Immature natural killer cell (primary cell): Measurements from ENCODE around the gene MAZ. TPM values are rescaled to one million over a fixed set of nuclear protein-coding genes. Genes with fewer than 3 reads are reported as not detected.

Experiments used
- DNase-seq, 3 donors: peaks; one replicate each; pipeline ENCODE4 v3.0.0; 2022; ENCODE audit warnings: mixed read lengths in 1 of 3
- H3K27ac Mint-ChIP-seq, 6 donors: one replicate each; pipeline ENCODE4 v1.8.0; 2020; ENCODE audit warnings: mixed read lengths in 6 of 6, mild to moderate bottlenecking in 5 of 6, inconsistent platforms in 4 of 6, moderate library complexity in 3 of 6
- H3K27me3 Mint-ChIP-seq, 3 donors: one replicate each; pipeline ENCODE4 v1.8.0; 2020 to 2021; ENCODE audit warnings: low read depth in 3 of 3, mild to moderate bottlenecking in 3 of 3, mixed read lengths in 3 of 3, moderate library complexity in 3 of 3, inconsistent platforms in 1 of 3
- H3K36me3 Mint-ChIP-seq, 3 donors: one replicate each; pipeline ENCODE4 v1.8.0; 2020; ENCODE audit warnings: mixed read lengths in 3 of 3, inconsistent platforms in 2 of 3, mild to moderate bottlenecking in 2 of 3
- H3K4me1 Mint-ChIP-seq, 2 donors: one replicate each; pipeline ENCODE4 v1.8.0; 2020; ENCODE audit warnings: inconsistent platforms in 2 of 2, mild to moderate bottlenecking in 2 of 2, mixed read lengths in 2 of 2, moderate library complexity in 1 of 2
- H3K4me3 Mint-ChIP-seq, 5 donors: one replicate each; pipeline ENCODE4 v1.8.0; 2020; ENCODE audit warnings: mild to moderate bottlenecking in 5 of 5, mixed read lengths in 5 of 5, inconsistent platforms in 3 of 5, moderate library complexity in 3 of 5
- H3K9me3 Mint-ChIP-seq, 6 donors: one replicate each; pipeline ENCODE4 v1.8.0; 2020; ENCODE audit warnings: mild to moderate bottlenecking in 6 of 6, mixed read lengths in 6 of 6, inconsistent platforms in 4 of 6, moderate library complexity in 3 of 6
- polyA plus RNA-seq, 3 donors: library from polyadenylated mRNA; unstranded; fragments of 300-500 nt; fragmentation: Illumina TruSeq; gene quantifications; one replicate each; pipeline ENCODE4 v1.2.3, GENCODE V29; 2021

Gene MAZ
- polyA plus RNA-seq, 3 donors from 2014 or later: 49.2 to 54.8 (median 52.7) TPM

DNA sequence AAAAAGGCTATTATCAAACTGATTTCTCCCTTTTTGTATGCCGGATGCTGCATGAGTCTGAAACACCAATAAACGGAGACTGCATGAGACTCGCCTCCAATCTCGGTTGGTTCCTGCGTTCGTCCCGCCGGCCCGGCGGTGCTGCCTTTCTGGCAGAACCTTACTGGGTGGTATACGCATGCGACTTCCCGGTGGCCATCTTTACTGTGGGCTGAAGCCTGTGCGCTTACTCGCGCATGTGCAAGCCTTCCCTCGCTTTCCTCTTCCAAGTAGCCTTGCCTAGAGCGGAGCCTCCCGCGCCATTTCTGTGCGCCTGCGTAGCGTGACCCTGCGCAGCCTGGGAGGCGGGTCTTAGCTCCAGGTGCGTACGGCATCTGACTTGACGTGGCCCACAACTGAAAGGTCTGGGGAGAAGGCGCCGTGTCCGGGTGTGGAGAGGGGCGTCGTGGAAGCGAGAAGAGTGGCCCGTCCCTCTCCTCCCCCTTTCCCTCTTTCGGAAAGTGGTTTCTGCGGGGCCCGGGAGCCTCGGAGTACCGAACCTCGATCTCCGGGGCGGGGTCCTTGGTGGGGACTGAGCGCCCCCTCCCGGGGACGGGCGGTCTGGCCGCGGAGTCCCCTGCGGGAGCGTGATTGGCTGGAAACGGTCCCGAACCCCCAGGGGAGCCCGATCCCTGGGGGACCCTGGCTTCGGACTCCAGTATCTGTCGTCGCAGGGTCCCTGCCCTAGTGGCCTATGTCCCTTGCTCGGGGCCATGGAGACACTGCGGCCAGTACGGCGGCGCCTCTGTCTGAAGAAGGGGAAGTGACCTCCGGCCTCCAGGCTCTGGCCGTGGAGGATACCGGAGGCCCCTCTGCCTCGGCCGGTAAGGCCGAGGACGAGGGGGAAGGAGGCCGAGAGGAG, 9.7 kb downstream of the MAZ start, which contains the start of gene PAGR1:
Gene PAGR1, plus strand, starts transcription at position 360 of the 901 bp plus-strand sequence. Its CDS starts 374 bp downstream, at position 734.
- peaks cover 58 to 68% of the 10 kb centered on the region in 2 donors for H3K4me1 Mint-ChIP-seq
- DNase-seq: peak; percentile 98 to 99 (median 98)
- H3K4me3 Mint-ChIP-seq: peak within 1 kb of the TSS; percentile 93 to 99 (median 99)
- H3K9me3 Mint-ChIP-seq: no peaks in the 10 kb centered on the region
- peaks cover 0 to 21% (median 5%) of the 10 kb centered on the region in 3 donors for H3K36me3 Mint-ChIP-seq
- H3K27ac Mint-ChIP-seq: peak within 1 kb of the TSS; percentile 95 to 100 (median 96)
- H3K27me3 Mint-ChIP-seq: peaks cover 12 to 20% (median 17%) of the 10 kb centered on the region in 3 donors

DNA sequence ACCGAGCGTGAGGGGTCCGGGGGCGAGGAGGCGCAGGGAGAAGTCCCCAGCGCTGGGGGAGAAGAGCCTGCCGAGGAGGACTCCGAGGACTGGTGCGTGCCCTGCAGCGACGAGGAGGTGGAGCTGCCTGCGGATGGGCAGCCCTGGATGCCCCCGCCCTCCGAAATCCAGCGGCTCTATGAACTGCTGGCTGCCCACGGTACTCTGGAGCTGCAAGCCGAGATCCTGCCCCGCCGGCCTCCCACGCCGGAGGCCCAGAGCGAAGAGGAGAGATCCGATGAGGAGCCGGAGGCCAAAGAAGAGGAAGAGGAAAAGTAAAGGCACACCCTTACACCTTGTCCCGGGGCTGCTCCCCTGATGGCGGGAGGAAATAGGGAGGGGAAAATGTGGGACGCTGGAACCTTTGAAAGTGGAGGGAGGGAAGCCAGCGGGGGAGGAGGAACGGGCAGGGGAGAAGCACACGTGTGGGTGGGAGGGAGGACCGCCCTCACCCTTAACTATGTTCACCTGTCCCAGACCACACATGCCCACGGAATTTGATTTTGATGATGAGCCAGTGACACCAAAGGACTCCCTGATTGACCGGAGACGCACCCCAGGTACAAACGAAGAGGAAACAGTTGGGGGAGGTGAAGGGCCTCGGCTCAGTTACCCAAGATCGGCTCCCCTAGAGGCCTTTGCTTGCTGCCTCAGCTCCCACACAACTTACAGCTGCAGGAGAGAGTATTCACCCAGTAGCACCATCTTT, 10.5 kb downstream of the MAZ start:
- peak overlapping the region; percentile 93 to 99 (median 99) for H3K4me3 Mint-ChIP-seq
- peaks cover 9 to 12% (median 12%) of the 10 kb centered on the region in 3 donors for H3K27me3 Mint-ChIP-seq
- peak overlapping the region; percentile 94 to 99 (median 96) for H3K27ac Mint-ChIP-seq
- no peaks in the 10 kb centered on the region for H3K9me3 Mint-ChIP-seq
- H3K4me1 Mint-ChIP-seq: peaks cover 59 to 68% of the 10 kb centered on the region in 2 donors
- peaks cover 0 to 21% (median 5%) of the 10 kb centered on the region in 3 donors for H3K36me3 Mint-ChIP-seq
- peak in 2 of 3 donors; percentile 40 to 47 for DNase-seq

DNA sequence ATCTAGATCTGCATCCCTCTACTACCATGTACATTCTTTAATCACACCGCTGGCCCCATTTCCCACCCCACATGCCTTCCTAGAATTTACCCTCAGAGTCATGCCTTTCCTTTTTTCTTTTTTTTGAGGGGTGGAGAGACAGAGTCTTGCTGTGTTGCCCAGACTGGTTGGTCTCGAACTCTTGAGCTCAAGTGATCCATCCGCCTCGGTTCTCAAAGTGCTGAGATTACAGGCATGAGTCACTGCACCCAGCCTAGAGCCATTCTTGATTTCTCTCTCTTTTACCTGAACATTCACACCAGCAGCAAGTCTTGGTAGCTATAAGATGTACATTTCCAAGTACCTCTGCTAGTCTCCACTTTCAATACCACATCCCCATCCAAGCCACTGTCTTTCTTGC, 11.8 kb downstream of the MAZ start:
- no peak for DNase-seq
- H3K27ac Mint-ChIP-seq: peak overlapping the region; percentile 66 to 88 (median 74)
- H3K4me3 Mint-ChIP-seq: peak overlapping the region; percentile 65 to 82 (median 76)
- no peaks in the 10 kb centered on the region for H3K9me3 Mint-ChIP-seq
- peaks cover 9% of the 10 kb centered on the region in 3 donors for H3K27me3 Mint-ChIP-seq
- peaks cover 64 to 78% of the 10 kb centered on the region in 2 donors for H3K4me1 Mint-ChIP-seq
- peaks cover 0 to 21% (median 5%) of the 10 kb centered on the region in 3 donors for H3K36me3 Mint-ChIP-seq

DNA sequence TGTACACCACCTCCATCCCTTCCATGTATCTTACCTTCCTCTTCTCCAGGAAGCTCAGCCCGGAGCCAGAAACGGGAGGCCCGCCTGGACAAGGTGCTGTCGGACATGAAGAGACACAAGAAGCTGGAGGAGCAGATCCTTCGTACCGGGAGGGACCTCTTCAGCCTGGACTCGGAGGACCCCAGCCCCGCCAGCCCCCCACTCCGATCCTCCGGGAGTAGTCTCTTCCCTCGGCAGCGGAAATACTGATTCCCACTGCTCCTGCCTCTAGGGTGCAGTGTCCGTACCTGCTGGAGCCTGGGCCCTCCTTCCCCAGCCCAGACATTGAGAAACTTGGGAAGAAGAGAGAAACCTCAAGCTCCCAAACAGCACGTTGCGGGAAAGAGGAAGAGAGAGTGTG, 13.2 kb downstream of the MAZ start:
- Mint-ChIP-seq H3K4me3 (peak overlapping the region; percentile 93 to 98 (median 95)), H3K27ac (peak overlapping the region; percentile 82 to 97 (median 95)), H3K27me3 (peaks cover 9% of the 10 kb centered on the region in 3 donors), H3K4me1 (peaks cover 66 to 78% of the 10 kb centered on the region in 2 donors), H3K9me3 (no peaks in the 10 kb centered on the region), H3K36me3 (peaks cover 0 to 21% (median 5%) of the 10 kb centered on the region in 3 donors)
- no peak for DNase-seq

DNA sequence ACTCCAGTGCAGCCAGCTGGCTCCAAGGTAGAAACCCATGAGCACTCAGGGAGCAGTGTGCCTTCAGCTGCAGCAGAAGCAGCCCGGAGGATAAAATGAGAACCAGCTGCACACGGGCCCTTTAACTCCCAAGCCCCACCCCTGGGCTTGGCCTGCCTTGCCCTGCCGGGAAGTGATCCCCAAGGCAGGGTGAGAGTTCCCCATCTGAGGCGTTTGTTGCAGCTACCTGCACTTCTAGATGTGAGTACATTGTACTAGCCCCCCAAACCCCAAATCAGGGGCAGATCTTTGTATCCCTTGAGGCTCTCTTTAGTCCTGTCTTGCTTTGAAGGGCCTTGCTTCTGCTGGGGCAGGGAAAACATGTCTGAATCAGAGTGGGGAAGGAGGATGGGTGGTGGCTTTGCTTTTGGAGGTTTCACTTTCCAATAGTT, 14.0 kb downstream of the MAZ start, which contains the start of gene MVP:
Gene MVP, plus strand, starts transcription at position 192 of the 431 bp plus-strand sequence. CDS start 10,088 bp downstream, outside the sequence.
- Mint-ChIP-seq H3K27ac (peak within 1 kb of the TSS; percentile 82 to 97 (median 95)), H3K27me3 (peaks cover 9% of the 10 kb centered on the region in 3 donors), H3K36me3 (peaks cover 0 to 24% (median 5%) of the 10 kb centered on the region in 3 donors), H3K4me1 (peaks cover 66 to 77% of the 10 kb centered on the region in 2 donors), H3K4me3 (peak within 1 kb of the TSS; percentile 93 to 98 (median 95)), H3K9me3 (no peaks in the 10 kb centered on the region)
- DNase-seq: peak in 1 of 3 donors; percentile 30

DNA sequence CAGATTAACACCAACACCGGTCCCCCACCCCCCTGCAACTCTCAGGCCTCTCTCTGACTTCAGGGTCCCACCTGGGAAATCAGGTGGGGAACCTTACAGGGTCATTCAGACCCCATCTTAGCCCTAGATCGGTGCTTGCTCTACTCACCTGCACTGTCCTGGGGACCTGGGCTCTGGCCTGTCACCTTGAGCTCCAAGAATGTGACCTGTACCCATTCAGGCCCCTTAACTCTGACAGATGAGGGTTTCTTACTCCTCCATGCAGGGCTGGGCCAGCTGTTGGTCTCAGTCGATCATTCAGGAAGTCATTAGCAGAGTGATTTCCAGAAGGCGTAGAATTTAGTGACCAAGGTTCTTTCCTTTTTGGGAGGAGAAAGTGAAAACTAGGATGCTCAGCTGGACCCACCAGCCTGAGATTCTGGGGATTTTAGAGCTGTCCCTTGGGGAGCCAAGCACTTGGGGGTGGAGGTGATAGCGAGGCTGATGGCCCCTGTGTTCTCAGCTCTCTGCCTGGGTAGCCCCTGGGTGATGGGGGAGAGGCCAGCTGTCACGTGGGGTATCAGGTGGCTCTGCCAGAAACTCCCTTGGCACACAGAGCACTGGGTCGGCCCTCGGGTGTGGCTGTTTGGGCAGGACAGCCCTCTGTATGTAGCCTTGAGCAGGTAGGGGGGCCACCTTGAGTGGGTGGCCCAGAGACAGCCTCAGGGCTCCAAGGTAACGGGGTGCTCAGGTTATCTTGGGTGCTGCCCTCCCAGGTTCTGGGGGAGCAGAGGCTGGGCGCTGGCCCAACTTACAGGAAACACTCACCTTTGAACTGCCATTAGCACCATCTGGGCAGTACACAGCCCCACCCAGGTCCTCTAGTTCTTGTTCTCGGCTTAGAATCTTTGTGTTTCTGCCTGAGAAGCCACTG, 14.7 kb downstream of the MAZ start:
- peak overlapping the region; percentile 82 to 97 (median 95) for H3K27ac Mint-ChIP-seq
- peak; percentile 47 to 58 (median 51) for DNase-seq
- peaks cover 2 to 3% (median 3%) of the 10 kb centered on the region in 3 donors for H3K27me3 Mint-ChIP-seq
- no peaks in the 10 kb centered on the region for H3K9me3 Mint-ChIP-seq
- peak overlapping the region; percentile 93 to 98 (median 95) for H3K4me3 Mint-ChIP-seq
- H3K36me3 Mint-ChIP-seq: peaks cover 0 to 21% (median 5%) of the 10 kb centered on the region in 3 donors
- H3K4me1 Mint-ChIP-seq: peaks cover 67 to 77% of the 10 kb centered on the region in 2 donors

DNA sequence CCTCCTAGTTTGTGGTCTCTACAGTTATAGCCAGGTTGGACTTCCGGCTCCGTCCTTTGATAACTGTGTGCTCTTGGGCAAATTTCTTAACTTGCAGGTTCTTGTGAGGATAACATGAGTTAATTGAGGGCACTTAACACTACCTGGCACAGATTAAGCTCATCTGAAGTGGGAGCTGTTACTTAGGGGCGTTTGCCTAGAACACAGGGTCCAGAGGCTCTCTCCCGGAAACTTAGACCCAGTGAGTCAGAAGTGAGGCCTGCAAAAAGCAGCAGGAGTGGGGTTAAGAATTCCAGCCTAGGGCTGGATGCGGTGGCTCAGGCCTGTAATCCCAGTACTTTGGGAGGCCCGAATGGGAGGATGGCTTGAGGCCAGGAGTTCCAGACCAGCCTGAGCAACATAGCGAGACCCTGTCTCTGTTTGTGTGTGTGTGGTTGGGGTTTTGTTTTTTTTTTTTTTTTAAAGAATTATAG, 15.3 kb downstream of the MAZ start:
- peaks cover 68 to 75% of the 10 kb centered on the region in 2 donors for H3K4me1 Mint-ChIP-seq
- H3K36me3 Mint-ChIP-seq: peaks cover 0 to 20% (median 5%) of the 10 kb centered on the region in 3 donors
- DNase-seq: no peak
- H3K27ac Mint-ChIP-seq: peak overlapping the region; percentile 82 to 97 (median 95)
- peaks cover 2% of the 10 kb centered on the region in 3 donors for H3K27me3 Mint-ChIP-seq
- H3K9me3 Mint-ChIP-seq: no peaks in the 10 kb centered on the region
- peak overlapping the region; percentile 93 to 98 (median 95) for H3K4me3 Mint-ChIP-seq

DNA sequence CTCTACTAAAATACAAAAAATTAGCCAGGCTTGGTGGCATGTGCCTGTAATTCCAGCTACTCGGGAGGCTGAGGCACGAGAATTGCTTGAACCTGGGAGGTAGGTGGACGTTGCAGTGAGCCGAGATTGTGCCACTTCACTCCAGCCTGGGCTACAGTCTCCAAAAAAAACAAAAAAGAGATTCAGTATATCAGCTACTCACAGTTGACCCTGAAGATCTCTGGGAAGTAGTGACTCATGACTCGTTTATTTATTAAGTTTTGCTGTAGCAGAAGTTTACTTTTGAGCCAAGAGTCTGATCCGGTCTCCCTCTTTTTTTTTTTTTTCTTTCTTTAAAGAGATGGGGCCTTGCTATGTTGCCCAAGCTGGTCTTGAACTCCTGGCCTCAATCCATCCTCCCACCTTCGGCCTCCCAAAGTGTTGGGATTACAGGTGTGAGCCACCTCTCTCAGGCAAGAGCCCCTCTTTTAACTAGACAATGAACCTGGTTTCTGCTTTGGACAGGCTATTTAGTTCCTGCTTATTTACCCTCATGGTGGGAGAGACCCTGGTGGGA, 18.3 kb downstream of the MAZ start:
- Mint-ChIP-seq H3K27ac (peak overlapping the region in 5 of 6 donors; percentile 37 to 81 (median 64)), H3K36me3 (peaks cover 0 to 7% (median 0%) of the 10 kb centered on the region in 3 donors), H3K27me3 (no peaks in the 10 kb centered on the region), H3K4me3 (peak overlapping the region in 2 of 5 donors; percentile 22 to 35), H3K9me3 (no peaks in the 10 kb centered on the region), H3K4me1 (peaks cover 56 to 59% of the 10 kb centered on the region in 2 donors)
- DNase-seq: no peak

DNA sequence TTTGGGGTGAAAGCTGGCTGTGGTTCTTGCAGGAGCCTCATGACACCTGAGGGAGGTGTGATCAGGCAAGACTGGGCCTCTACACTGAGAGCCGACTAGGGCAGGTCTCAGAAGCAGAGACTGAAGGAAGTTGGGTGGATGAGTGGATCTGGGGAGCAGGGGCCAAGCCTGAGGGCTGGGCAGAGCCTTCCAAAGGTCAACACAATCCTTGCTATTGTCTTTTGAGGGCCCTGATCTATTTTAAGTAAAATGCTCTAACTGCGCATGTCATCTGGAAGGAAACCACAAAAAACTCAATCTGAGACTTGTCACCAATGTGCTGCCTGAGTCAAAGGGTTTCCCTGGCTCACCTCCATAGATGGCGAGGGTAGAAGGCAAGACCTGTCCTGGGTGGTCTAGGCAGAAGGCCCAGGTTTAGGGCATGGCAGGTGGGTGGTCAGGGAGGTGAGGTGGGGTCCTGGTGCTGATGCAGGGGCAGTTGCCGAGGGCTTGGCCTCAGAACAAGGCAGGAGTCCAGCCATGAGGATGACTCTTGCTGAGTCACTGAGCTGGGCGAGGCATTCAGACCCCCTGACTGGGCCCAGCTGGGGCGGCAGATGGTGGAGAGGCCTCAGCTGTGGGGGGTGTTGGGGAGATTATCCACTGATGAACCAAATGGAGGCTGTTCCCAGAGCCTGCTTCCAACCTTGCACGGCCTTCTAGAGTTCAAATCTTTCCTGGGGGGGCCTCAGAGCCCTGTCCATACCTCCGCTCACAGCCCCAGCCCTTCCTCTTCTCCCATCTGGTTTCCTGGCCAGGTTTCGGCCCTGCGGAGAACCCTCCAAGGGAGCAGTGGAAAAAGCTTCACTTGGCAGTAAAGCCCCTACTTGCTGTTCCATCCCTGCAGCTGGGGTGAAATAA, 19.1 kb downstream of the MAZ start:
- Mint-ChIP-seq H3K36me3 (peaks cover 0 to 7% (median 0%) of the 10 kb centered on the region in 3 donors), H3K4me3 (peak overlapping the region in 3 of 5 donors; percentile 22 to 35 (median 23)), H3K27me3 (no peaks in the 10 kb centered on the region), H3K27ac (peak overlapping the region; percentile 37 to 81 (median 66)), H3K4me1 (peaks cover 49 to 53% of the 10 kb centered on the region in 2 donors), H3K9me3 (no peaks in the 10 kb centered on the region)
- DNase-seq: no peak

DNA sequence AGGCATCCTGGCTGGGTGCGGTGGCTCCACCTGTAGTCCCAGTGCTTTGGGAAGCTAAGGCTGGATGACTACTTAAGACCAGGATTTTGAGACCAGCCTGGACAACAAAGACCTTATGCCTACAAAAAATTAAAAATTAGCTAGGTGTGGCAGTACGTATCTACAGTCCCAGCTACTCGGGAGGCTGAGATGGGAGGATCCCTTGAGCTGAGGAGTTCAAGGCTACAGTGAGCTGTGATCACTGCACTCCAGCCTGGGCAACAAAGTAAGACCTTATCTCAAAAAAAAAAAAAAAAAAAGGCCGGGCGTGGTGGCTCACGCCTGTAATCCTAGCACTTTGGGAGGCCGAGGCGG, 20.0 kb downstream of the MAZ start:
- H3K36me3 Mint-ChIP-seq: peaks cover 0 to 3% (median 0%) of the 10 kb centered on the region in 3 donors
- DNase-seq: no peak
- no peaks in the 10 kb centered on the region for H3K27me3 Mint-ChIP-seq
- H3K4me3 Mint-ChIP-seq: no peak overlapping the region
- no peaks in the 10 kb centered on the region for H3K9me3 Mint-ChIP-seq
- H3K27ac Mint-ChIP-seq: no peak overlapping the region
- H3K4me1 Mint-ChIP-seq: peaks cover 40 to 44% of the 10 kb centered on the region in 2 donors

DNA sequence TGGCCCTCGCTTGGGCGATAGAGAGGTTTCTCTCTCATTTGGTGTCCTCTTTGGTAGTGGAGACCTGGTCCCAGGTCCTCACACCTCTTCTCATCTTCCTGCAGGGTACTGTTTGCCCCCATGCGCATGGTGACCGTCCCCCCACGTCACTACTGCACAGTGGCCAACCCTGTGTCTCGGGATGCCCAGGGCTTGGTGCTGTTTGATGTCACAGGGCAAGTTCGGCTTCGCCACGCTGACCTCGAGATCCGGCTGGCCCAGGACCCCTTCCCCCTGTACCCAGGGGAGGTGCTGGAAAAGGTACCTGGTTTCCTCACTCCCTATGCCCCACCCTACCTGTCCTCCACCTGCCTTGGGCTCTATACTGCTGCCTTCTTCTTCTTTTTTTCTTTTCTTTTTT, 24.4 kb downstream of the MAZ start:
- Mint-ChIP-seq H3K36me3 (peaks cover 7 to 12% (median 11%) of the 10 kb centered on the region in 3 donors), H3K27me3 (peaks cover 0 to 2% (median 0%) of the 10 kb centered on the region in 3 donors), H3K27ac (no peak overlapping the region), H3K4me1 (peaks cover 13 to 19% of the 10 kb centered on the region in 2 donors), H3K9me3 (no peaks in the 10 kb centered on the region), H3K4me3 (no peak overlapping the region)
- DNase-seq: no peak
